ENCODE measurements around the gene PTPN4. TPM values are rescaled to one million over a fixed set of nuclear protein-coding genes. Genes with fewer than 3 reads are reported as not detected.

PTPN4 gene
- total and polyA plus RNA-seq, 2 donors (not counting 3 experiments of a cell fraction or from before 2014, with no cell fraction given) = 6.8 to 29.6 TPM

DNA sequence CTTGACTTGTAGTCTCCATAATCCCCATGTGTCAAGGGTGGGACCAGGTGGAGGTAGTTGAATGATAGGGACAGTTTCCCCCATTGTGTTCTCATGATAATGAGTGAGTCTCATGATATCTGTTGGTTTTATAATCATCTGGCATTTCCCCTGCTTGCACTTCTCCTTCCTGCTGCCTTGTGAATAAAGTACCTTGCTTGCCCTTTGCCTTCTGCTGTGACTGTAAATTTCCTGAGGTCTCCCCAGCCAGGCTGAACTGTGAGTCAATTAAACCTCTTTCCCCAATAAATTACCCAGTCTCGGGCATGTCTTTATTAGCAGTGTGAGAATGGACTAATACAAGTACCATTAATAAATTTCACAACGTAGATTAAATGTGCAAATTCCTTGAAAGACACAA is 150.8 kb downstream of the PTPN4 start:
- intact Hi-C loops (cut with micrococcal nuclease) (no loop called here), dilution Hi-C loops (cut with MboI; ENCODE audit: extremely low pct_ligation_motif_present, low sequenced_read_pairs) (no loop called here)
- Histone ChIP-seq H3K9ac (replicated peaks; ENCODE audit: extremely low read depth, insufficient read depth, low read length) (no peak overlapping the region), H3K79me2 (ENCODE audit: control insufficient read depth, insufficient read depth, low read length) (no peaks in the 10 kb centered on the region), H3K36me3 (ENCODE audit: control insufficient read depth in 2 of 2, extremely low read depth in 1 of 2, insufficient read depth in 2 of 2, low read length in 2 of 2) (no peaks in the 10 kb centered on the region), H3K4me3 (replicated peaks in 1 of 3; ENCODE audit: insufficient read depth in 1 of 3, low read depth in 1 of 3, low read length in 3 of 3) (no peak overlapping the region), H3K27me3 (ENCODE audit: control insufficient read depth in 2 of 2, insufficient read depth in 2 of 2, low read length in 2 of 2) (no peaks in the 10 kb centered on the region), H3K4me1 (ENCODE audit: control insufficient read depth, extremely low read depth, insufficient read depth, low read length) (peaks cover 2% of the 10 kb centered on the region), H2AFZ (ENCODE audit: low read depth, low read length) (no peak overlapping the region), H3K9me3 (replicated peaks; ENCODE audit: control insufficient read depth, insufficient read depth, low read length) (no peaks in the 10 kb centered on the region), H3K9me1 (replicated peaks; ENCODE audit: control insufficient read depth, extremely low read depth, insufficient read depth, low read length) (no peaks in the 10 kb centered on the region), H3K4me2 (ENCODE audit: insufficient read depth, low read length) (no peak overlapping the region), H4K20me1 (replicated peaks; ENCODE audit: control insufficient read depth, extremely low read depth, insufficient read depth, low read length) (no peaks in the 10 kb centered on the region), H3K27ac (ENCODE audit: insufficient read depth, low read depth, low read length) (no peak overlapping the region)
- TF ChIP-seq GATA2 (IDR thresholded peaks at IDR 0.05; ENCODE audit: insufficient read depth, insufficient read length, low read depth, low read length) (peak; percentile 64), FOS (IDR thresholded peaks at IDR 0.05; ENCODE audit: borderline replicate concordance, insufficient read depth, low read length) (peak; percentile 57), EZH2 (IDR thresholded peaks at IDR 0.05; ENCODE audit: borderline replicate concordance, low read depth, low read length, severe bottlenecking) (no peak), POLR2AphosphoS5 (IDR thresholded peaks at IDR 0.05; ENCODE audit: insufficient read depth, low read depth, low read length) (no peak), MYC (IDR thresholded peaks at IDR 0.05; ENCODE audit: low read depth, low read length) (no peak), POLR2A (IDR thresholded peaks at IDR 0.05; ENCODE audit: low read depth, low read length) (no peak)
- TF ChIP-seq, protein P1, sequence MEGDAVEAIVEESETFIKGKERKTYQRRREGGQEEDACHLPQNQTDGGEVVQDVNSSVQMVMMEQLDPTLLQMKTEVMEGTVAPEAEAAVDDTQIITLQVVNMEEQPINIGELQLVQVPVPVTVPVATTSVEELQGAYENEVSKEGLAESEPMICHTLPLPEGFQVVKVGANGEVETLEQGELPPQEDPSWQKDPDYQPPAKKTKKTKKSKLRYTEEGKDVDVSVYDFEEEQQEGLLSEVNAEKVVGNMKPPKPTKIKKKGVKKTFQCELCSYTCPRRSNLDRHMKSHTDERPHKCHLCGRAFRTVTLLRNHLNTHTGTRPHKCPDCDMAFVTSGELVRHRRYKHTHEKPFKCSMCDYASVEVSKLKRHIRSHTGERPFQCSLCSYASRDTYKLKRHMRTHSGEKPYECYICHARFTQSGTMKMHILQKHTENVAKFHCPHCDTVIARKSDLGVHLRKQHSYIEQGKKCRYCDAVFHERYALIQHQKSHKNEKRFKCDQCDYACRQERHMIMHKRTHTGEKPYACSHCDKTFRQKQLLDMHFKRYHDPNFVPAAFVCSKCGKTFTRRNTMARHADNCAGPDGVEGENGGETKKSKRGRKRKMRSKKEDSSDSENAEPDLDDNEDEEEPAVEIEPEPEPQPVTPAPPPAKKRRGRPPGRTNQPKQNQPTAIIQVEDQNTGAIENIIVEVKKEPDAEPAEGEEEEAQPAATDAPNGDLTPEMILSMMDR (IDR thresholded peaks at IDR 0.05; ENCODE audit: extremely low read depth in 1 of 2, insufficient read depth in 1 of 2, low read depth in 1 of 2, low read length in 2 of 2) = no peak
- no TSS peak for BruUV-seq (replicated peaks)
- no peak for FAIRE-seq
- ChIA-PET POLR2A (no interaction called here), CTCF (no interaction called here)
- DNase-seq (ENCODE audit: low read depth, low spot score) = peak; percentile 54
